HG02885 (cell line): ENCODE measurements around the gene ITSN1.
A peak's percentile ranks its signal among the peaks of the same experiment; 100 is the strongest.
"Not testable (repeated sequence)": the region's sequence is repeated elsewhere in the genome, so short reads cannot be mapped to it uniquely, and the experiment has no call there.

ENCODE experiments used
- ATAC-seq: cut with Tn5 transposase; IDR thresholded peaks from one replicate; pipeline ENCODE4 v1.9.1; 2021; ENCODE audit warnings: mild to moderate bottlenecking; ENCODE audit not compliant: unreplicated experiment, poor library complexity

ITSN1 gene

DNA sequence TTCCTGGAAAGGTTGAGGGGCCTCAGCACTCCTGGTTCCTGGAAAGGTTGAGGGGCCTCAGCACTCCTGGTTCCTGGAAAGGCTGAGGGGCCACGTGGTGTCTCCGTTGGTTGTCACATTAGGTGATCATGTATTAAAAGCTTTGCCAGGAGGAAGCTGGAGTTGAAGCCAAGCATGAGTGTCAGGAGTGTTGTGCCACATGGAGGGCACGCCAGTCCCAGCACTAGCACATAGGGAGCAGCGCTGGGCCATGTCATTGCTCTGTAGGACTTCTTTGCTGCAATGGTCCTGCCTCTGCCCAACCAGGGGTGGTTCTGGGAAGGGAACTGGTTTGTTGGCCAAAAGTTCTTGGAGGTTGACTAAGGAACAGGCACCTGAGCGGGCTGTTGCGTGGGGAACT is 260.0 kb downstream of the ITSN1 start:
- ATAC-seq = no peak

DNA sequence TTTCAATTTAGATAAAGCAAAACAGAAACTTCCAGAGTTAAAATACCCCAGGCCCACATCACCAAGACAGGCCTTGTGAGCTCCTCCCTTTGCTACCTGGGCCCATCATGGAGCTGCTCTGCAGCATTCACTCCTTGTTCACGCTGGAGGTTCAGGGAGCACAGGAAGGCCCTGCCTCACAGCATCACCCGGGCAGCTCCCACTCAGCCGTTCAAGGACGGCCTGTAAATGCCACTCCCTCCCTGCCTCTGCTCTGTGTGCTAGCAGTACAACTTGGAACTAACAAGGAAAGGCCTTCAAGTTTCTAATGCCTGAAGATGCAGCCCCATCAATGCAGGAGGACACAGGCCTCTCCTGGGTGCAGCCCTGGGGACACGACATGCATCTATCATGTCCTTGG is 261.7 kb downstream of the ITSN1 start:
- ATAC-seq = no peak

DNA sequence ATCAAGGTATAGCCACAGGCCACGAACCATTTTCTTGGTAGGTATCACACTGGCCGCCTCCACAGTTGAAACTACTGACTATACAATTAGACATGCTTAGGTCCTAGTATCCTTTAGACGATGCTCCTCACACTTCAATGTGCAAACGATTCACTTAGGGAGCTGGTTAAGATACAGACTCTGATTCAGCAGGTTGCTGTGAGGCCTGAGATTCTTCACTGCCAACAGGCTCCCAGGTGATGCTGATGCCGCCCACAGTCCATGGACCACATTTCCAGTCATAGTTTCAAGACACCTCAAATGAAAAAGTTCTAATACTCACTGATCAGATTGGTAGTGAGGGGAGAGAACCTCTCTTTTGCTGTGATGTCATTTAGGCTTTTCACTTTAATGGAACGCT is 266.5 kb downstream of the ITSN1 start:
- no peak for ATAC-seq

DNA sequence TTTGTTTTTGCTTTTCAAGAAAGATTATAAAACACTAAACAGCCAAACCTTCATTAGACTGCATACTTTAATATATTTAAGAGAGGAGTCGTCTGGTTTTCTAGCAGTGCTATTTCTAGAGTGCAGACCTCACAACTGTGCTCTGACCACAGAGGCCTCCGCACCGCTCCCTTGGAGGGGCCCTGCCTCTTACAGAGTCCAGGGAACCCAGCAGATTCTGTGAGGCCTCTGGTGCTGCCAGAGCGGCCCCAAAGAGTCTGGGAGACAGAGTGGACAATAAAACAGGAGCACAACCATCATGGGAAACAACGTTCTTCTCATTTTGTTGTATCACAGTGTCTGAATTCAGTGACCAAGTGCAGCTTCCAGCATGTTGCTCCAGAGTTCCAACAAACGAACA is 267.5 kb downstream of the ITSN1 start:
- ATAC-seq = no peak

DNA sequence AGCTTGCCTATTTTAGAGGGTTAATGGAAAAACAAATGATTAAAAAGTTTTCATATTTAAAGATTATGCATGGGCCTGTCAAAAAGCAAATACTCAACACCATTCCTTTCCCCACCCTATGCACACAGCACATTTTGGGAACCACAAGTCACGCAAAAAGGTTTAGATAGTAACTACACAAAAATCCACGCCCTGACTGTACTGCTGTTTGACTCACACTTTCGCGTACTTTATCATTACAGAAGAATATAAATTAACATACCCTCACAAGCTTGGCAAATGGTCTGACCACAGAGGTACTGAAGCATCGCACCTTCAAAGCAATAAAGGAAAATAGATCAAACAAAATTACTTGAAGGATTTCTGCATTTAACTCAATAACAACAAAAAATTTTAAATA is 271.9 kb downstream of the ITSN1 start:
- ATAC-seq = no peak

DNA sequence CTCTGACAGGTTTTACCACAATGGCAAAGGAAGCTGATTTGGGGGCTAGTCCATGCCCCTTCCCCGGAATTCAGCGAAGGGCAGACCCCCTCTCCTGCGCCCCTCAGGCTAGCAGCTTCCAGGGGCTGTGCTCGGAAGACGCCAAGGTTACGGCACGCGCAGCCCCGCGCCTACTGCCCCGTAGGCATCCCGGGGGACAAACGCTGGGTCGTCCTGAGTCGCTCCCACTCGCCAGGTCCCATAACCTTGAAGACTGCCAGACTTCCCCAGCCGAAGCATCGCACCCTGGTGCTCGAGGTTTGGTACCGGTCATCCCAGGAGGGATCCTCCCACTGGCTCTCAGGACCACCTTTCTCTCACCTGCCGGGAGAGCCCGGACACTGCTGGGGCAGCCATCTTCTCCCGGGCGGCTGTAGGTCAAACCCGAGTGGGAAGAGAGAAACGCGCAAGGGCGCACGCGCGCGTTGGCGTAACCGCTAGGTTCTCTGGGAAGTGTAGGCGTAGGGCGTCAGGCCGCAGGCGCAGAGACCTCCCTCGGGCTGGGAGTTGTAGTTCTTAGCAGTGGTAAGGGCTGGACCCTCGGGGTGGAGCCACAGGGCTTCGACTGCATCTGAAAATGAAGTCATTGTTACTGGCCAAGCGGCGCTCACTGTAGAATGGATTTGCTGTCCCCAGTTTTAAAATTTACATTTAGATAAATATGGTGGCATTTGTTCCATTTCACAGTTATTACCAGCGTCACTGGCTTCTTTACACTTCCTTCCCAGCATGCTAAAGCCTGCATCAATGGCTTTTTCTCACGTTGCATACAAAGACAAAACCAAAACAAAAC is 273.3 kb downstream of the ITSN1 start, which contains the start of gene ATP5PO:
Gene ATP5PO (minus strand): TSS at position 437 of the 832 bp plus-strand sequence. CDS start 41 bp downstream, at position 396.
- peak; percentile 98 for ATAC-seq

DNA sequence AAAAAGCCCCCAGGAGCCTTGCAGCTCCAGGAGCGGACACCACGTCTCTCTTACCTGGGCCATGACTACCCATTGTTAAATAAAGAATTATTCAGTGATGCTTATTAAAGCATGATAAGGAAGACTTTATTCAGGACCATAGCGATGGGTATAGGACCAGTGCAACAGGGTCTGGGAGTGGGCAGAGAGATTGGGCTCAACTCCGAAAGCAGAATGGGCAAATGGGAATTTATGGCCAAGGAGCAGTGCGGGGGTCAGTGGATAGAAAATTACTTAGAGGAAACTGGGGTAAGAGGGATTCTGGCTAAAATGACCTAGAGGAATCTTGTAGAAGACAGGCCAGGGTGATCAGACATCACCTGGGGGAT is 273.9 kb downstream of the ITSN1 start:
- ATAC-seq = no peak

DNA sequence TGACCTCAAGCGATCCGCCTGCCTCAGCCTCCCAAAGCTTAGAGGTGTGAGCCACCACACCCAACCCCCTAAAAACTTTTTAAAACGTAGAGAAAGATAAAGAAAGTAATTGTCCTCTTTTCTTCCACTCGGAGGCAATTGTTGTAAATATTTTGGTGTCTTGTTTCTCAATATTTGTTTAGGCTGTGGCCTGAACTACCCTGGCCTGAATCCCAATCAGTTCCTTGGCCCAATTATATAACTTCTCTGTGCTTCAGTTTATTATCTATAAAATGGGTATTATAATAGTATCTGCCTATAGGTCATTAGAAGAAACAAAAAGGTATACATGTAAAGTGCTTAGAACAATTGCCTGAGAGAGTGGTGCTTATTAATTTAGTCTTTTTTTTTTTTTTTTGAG is 275.1 kb downstream of the ITSN1 start:
- no peak for ATAC-seq

DNA sequence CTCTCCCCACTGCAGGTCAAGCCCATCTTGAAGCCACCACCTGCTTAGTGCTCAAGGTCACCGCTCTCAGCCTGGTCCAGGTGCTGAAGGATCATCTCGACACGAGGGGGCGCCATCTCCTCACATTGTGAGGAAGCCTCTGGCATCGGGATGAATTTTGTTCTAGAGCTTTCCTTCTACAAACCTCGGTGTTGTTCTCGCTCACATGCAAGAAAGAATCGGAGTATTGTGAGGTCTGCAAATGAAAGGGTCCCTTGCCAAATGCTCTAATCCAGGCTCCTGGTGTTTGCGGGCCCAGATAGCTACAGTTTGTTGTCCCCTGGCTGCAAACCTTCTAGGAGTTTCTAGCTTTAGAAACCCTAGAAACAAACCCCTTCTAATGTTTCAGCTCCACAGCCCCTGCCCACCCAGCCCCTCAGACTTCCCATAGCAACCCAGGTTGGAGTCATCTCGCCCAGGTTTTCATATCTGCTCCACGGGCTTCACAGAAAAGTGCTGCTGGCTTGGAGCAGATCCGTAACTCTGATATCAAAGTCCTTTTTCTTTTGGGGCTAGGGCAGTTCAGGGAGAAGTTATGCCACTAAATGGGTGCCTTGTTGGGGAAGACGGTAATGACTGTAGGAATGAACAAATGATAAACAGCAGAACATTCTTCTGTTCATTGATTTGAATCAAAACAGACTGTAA is 281.9 kb downstream of the ITSN1 start:
- ATAC-seq = peak; percentile 80

DNA sequence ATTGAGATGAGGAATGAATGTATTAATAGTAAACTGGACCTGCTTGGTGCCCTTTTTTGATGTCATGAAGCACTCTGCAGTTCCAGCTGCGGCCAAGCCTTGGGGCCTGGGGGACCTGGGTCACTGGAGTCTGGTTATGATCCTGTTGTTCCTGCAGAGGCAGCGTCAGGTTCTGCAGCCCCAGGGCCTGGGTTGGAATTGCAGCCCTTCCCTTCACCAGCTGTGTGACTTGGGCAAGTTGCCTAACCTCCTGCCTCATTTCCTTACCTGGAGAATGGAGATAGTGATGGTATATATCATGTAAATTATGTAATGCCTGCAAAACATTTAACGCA is 282.4 kb downstream of the ITSN1 start:
- ATAC-seq = no peak

DNA sequence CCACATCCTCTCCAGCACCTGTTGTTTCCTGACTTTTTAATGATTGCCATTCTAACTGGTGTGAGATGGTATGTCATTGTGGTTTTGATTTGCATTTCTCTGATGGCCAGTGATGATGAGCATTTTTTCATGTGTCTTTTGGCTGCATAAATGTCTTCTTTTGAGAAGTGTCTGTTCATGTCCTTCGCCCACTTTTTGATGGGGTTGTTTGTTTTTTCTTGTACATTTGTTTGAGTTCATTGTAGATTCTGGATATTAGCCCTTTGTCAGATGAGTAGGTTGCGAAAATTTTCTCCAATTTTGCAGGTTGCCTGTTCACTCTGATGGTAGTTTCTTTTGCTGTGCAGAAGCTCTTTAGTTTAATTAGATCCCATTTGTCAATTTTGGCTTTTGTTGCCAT is 283.9 kb downstream of the ITSN1 start:
- ATAC-seq = not testable (repeated sequence)

DNA sequence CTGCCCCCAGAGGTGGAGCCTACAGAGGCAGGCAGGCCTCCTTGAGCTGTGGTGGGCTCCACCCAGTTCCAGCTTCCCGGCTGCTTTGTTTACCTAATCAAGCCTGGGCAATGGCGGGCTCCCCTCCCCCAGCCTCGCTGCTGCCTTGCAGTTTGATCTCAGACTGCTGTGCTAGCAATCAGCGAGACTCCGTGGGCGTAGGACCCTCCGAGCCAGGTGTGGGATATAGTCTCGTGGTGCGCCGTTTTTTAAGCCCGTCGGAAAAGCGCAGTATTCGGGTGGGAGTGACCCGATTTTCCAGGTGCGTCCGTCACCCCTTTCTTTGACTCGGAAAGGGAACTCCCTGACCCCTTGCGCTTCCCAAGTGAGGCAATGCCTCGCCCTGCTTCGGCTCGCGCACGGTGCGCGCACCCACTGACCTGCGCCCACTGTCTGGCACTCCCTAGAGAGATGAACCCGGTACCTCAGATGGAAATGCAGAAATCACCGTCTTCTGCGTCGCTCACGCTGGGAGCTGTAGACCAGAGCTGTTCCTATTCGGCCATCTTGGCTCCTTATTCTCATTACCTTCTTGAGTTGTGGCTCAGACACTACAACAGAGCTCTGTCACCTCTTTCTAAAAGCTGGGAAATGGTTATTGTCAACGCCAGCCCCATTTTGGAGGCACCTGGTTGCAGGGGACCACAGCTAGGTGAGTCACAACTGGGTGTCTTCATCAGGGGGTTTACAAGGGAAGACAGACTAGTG is 288.9 kb downstream of the ITSN1 start:
- ATAC-seq = not testable (repeated sequence)

DNA sequence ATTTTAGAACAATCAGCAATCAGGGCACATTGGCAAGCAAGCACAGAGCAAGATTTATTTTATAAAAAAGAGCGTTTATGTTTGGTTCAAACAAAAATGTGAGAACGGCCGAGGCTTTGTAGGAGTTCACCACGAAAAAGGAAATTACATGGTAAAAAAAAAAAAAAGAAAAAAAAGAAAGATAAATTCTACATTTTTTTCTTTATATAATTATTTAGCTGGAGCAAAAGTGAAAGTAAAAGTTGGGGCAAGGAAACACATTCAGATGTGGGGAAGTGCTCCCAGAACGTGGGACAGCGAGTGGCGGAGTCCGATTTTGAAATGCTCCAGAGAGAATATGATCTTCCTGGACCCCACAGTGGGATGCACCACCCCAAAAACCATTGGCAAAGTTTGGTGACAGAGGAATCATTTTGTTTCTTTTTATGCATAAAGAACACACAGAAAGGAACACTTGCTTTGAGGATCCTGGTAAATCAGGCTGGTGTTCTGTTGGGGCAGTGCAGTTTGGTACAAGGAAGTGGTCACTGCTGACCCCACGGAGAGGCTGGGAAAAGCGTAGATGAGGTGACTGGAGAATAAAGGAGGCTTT is 289.6 kb downstream of the ITSN1 start:
- ATAC-seq = no peak

DNA sequence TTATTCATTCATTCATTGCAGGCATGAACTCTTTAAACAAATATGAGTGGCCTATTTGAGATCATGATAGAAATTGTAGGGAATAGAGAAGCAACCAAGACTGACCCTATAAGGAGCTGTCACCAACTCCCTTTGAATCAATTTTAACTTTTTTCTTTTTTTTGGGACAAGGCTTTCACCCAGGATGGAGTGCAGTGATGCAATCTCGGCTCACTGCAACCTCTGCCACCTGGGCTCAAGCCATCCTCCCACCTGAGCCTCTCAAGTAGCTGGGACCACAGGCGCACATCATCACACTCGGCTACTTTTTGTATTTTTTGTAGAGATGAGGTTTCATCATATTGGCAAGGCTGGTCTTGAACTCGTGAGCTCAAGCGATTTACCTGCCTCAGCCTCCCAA is 290.4 kb downstream of the ITSN1 start:
- no peak for ATAC-seq

DNA sequence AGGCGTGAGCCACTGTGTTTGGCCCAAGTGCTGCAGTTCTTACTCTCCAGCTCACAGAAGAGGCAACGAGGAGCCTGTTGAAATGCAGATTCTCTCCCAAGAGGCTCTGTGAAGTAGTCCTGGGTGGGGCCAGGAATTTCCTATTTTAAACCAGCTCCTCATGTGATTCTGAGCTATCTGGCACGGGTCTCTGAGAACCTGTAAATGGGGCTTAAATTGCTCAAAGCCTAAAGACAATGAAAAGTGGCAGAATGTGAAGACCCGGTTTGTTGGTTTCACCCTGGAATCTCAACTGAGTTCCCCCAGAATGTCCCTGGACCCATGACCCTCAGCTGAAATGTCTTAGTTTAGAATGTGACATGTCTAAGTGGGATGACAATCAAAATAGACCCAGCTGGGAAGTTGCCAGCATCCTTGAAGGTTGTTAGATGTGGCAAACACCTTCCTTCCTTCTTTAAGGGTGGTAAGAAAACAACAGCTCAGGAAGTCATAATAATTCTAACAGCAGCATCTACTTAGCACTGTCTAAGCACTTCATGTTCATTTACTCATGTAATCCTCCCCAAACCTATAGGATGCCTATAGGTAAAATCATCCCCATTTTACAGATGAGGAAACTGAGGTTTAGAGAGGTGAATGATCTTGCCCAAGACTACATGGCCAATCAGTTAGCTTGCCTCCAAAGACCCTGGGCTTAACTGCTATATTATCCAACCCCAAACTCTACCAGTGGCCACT is 294.2 kb downstream of the ITSN1 start:
- ATAC-seq = no peak

DNA sequence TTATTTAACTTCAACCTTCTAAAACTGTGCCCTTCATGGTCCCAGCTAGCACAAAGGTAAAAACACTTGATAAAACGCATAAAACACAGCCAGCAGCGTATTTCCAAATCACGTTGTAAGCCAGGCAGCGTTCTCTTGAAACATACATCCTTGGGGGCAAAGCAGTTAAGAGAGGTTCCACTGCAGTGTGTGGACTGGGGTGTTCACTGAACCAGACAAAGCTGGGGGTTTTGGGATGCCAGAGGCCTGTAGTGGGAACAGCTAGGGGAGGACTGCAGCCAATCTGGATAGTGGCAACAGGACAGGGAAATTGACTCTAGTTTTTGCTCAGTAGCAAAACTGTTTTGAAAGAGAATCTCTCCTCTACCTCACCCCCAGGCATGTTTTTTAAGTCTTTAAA is 294.8 kb downstream of the ITSN1 start:
- ATAC-seq = no peak

DNA sequence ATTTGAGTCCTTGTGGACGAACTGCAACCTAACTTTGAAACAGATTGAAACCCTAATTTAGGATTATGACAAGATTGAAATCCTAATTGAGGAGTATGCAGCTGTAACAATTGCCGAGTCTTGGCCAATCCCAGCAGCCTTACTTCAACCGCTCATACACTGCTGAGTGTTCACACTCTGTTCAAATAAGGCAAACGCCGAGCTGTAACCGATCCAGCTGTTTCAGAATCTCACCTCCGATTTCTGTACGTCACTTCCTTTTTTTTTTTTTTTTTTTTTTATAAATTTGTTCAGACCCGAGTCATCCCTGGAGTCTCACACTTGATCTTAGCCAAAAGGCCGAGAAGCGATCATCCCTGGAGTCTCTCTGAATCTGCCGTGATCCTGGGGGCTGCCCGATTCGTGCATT is 295.6 kb downstream of the ITSN1 start:
- ATAC-seq = no peak

DNA sequence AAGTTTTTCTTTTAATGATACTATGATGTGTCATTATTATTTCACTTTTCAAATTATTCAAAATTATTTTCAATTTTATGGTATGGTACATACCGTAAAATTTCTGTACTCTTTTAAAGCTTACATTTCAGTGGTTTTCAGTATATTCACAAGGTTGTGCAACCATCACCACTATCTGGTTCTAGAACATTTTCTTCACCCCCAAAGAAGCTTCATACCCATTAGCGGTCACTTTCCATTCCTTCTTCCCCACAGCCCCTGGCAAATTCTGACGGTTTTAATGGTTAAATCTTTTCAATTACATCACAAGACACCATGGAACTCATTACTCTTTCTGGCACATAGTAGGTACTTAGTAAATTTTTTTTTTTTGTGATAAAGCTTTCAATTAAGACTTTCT is 296.1 kb downstream of the ITSN1 start:
- ATAC-seq = no peak

DNA sequence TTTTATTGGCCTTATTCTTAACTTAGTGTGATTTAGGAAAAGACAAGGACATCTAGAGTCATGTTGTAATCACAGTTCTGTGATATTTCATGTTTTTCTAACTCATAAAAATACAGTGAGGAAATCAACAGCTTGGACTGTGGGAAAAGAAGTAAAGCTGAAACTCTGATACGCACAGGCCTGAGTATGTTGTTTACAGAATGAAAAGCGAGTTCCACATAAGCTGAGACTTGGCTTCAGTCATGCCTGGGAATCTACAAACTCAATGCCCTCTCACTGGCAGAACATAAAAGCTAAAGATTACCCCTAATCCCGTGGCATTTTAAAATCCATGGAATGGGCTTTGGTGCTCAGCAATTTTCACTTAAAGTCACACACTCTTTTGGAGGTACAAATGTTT is 296.9 kb downstream of the ITSN1 start:
- ATAC-seq = no peak

DNA sequence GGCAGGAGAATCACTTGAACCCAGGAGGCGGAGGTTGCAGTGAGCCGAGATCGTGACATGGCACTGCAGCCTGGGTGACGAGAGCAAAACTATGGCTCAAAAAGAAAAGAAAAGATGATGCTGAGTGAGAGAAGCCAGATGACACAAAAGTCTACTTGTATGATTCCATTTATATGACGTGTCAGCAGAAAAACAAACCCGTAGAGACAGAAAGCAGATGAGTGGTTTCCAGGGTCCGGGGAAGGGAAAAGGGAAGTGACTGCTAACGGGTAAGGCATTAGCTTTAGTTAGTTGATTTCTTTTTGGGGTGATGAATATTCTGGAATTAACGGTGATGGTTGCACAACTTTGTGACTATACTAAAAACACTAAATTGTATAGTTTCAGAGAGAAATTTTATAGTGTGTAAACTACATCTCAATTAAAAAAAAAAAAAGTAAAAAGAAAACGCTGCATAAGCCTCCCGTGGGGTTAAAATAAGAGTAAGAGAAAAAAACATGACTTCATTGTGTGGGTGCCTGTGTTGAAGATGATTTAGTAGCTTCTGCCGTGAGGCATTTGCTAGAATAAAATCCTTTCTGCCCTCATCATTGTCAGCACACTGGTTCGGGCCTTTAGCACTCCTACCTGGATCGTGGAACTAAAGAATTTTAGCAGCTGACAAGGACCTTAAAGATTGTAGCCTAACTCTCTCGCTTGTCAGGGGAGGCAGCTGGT is 298.0 kb downstream of the ITSN1 start:
- ATAC-seq = no peak
